ENCODE data around the gene BCKDHB.
"Not testable (repeated sequence)": the region's sequence is repeated elsewhere in the genome, so short reads cannot be mapped to it uniquely, and the experiment has no call there.

Gene BCKDHB

DNA sequence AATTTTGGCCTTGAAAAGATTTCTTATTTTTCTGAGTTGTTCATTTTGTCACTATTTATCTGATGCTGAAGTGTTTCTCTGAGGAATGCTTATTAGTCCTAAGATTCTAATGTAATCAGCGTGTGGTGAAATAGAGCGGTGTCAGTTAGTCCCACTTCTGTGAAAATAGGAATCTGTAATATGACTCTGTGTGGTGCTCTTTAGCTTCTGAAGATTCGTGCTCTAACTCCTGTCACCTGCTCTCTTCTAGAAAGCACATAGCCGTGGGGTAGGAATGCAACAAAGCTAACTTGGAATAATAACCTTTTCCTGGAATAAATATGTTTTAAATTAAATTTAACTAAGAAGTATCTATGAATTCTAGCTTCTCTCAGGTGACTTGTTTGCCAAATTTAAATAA lies 90.4 kb downstream of the BCKDHB start:
- no peak overlapping the region for H3K4me3 ChIP-seq (ENCODE audit: low read length)
- no peak for DNase-seq (ENCODE audit: low read depth, low spot score)

- H3K4me3 ChIP-seq (ENCODE audit: low read length) = no peak overlapping the region
- no peak for DNase-seq (ENCODE audit: low read depth, low spot score)
Observed at GRCh38 chr6:80197474-80197873, 91.0 kb downstream of the BCKDHB start.

DNA sequence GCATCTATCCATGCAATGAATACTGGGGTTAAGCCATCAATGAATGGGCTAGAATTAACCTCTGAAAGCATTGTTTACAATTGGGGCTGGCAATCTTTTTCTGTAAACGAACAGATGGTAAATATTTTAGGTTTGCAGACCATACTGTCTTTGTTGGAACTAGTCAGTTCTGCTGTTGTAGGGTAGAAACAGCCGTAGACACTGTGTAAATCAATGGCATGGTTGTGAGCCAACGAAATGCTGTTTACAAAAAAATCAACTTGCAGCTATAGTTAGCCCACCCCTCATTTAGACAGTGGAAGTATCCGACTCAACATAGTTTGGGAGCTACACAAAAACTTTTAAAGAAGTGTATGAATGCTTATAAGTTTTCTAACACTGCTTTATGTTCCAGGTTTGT lies 91.5 kb downstream of the BCKDHB start:
- no peak overlapping the region for H3K4me3 ChIP-seq (ENCODE audit: low read length)
- DNase-seq (ENCODE audit: low read depth, low spot score) = no peak

- DNase-seq (ENCODE audit: low read depth, low spot score) = no peak
Observed at GRCh38 chr6:80203283-80203682, 96.8 kb downstream of the BCKDHB start.

DNA sequence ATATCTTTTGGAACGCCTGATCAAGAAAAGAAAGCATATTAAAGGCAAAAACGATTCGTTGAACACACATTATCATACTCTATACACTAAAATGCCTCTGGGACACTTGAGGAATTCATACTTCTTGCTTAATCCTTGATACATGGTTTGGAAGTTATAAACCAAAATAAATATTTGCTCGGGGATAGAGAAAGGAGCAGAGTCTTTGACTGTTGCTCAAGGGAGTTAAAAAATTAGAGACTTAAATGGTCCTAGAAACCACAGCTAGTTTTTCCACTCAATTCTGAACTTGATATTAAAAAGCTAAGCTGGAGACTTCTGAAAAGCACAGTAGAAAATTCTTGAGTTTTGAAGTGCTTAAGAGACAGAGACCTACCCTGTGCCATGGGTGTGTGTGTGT lies 98.9 kb downstream of the BCKDHB start:
- no peak for DNase-seq (ENCODE audit: low read depth, low spot score)
- no peak overlapping the region for H3K4me3 ChIP-seq (ENCODE audit: low read length)

More at GRCh38 chr6:80203283-80203682, 96.8 kb downstream of the BCKDHB start:
- H3K4me3 ChIP-seq (ENCODE audit: low read length) = no peak overlapping the region

DNA sequence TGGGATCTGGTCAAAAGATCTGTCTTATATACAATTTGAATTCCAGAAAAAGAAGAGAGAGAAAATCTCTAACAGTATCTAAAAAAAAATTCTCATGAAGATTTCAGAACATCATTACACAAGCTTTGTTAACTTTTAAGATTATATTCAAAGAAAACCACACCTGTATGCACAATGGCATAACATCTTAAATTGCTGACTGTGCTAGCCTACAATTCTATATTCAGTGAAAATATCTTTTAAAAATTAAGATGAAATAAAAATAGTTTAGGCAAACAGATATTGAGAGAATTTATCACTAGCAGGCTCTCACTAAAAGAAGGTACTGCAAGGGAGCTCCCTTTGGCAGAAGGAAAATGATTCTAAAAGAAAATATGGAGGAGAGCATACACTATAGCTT lies 100.3 kb downstream of the BCKDHB start:
- H3K4me3 ChIP-seq (ENCODE audit: low read length) = no peak overlapping the region
- no peak for DNase-seq (ENCODE audit: low read depth, low spot score)

DNA sequence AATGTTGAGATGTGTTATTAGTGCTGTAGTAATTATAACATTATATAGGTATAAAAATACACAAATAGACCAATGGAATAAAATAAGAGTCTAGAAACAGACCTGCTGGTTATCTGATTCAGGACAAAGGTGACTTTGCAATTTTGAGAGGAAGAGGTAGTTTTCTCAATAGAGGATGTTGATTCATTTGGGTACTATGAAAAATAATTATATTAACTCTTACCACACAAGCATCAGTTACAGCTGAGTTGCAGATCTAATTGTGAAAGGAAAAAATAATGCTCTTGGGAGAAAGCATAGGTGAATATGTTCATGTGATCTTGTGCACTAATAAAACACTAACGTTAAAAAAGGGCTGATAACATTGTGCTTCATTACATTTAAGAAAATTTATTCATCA lies 103.0 kb downstream of the BCKDHB start:
- no peak for DNase-seq (ENCODE audit: low read depth, low spot score)
- no peak overlapping the region for H3K4me3 ChIP-seq (ENCODE audit: low read length)

- no peak for DNase-seq (ENCODE audit: low read depth, low spot score)
- no peak overlapping the region for H3K4me3 ChIP-seq (ENCODE audit: low read length)
Observed at GRCh38 chr6:80210618-80211017, 104.1 kb downstream of the BCKDHB start.

GRCh38 chr6:80211286-80211685 lies 104.8 kb downstream of the BCKDHB start:
- no peak overlapping the region for H3K4me3 ChIP-seq (ENCODE audit: low read length)
- no peak for DNase-seq (ENCODE audit: low read depth, low spot score)

- not testable (repeated sequence) for H3K4me3 ChIP-seq (ENCODE audit: low read length); DNase-seq (ENCODE audit: low read depth, low spot score)
Observed at GRCh38 chr6:80211890-80212289, 105.4 kb downstream of the BCKDHB start.

GRCh38 chr6:80214436-80215022 lies 108.1 kb downstream of the BCKDHB start:
- DNase-seq (ENCODE audit: low read depth, low spot score) = peak; percentile 49
- no peak overlapping the region for H3K4me3 ChIP-seq (ENCODE audit: low read length)

GRCh38 chr6:80215063-80215462 lies 108.6 kb downstream of the BCKDHB start:
- DNase-seq (ENCODE audit: low read depth, low spot score) = no peak

DNA sequence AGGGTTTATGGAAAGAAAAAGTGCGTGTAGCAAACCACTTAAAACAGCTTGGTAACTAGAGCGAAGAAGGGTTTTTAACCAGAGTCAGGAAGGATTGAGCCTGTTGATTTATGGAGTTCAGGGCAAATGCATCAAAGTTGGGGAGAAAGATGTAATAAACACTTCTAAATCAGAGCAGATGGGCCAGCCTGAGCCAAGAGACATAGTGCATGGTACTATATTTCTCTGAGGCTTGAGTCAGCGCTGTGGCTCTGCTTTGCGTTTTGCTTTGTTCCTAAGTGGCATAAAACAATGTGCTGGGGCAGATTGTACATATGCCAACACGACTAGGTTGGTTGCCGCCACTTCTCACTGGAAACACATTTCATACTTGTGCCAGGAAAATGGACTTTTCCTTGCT lies 111.3 kb downstream of the BCKDHB start:
- no peak overlapping the region for H3K4me3 ChIP-seq (ENCODE audit: low read length)
- DNase-seq (ENCODE audit: low read depth, low spot score) = no peak

More at GRCh38 chr6:80215063-80215462, 108.6 kb downstream of the BCKDHB start:
- H3K4me3 ChIP-seq (ENCODE audit: low read length) = no peak overlapping the region

DNA sequence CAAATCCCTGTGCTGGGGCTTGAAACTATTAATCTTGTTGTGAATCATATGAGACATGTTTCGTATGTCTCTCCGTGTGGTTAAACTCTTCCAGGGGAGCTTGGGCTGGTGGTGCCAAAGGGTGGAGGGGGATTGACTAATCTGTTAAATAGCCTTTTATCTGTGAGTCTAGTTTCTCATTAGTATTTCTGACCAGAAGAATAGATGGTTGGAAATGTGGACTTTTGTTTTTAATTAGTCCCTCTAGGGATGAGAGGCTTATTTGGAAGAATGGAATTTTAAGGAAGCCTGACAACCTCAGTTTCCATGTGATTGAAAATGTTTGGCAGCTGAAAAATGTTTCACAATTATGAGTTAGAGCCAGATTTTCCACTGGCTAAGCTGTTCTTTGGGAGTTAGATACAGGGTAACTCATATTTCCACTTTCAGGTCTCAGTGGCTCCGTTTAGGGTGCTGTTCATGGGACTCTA lies 117.3 kb downstream of the BCKDHB start:
- no peak for DNase-seq (ENCODE audit: low read depth, low spot score)
- no peak overlapping the region for H3K4me3 ChIP-seq (ENCODE audit: low read length)

GRCh38 chr6:80226151-80226550 lies 119.7 kb downstream of the BCKDHB start:
- no peak for DNase-seq (ENCODE audit: low read depth, low spot score)
- no peak overlapping the region for H3K4me3 ChIP-seq (ENCODE audit: low read length)

GRCh38 chr6:80226699-80227098 lies 120.2 kb downstream of the BCKDHB start:
- no peak for DNase-seq (ENCODE audit: low read depth, low spot score)

GRCh38 chr6:80227545-80228105 lies 121.2 kb downstream of the BCKDHB start:
- no peak for DNase-seq (ENCODE audit: low read depth, low spot score)
- no peak overlapping the region for H3K4me3 ChIP-seq (ENCODE audit: low read length)

More at GRCh38 chr6:80226699-80227098, 120.2 kb downstream of the BCKDHB start:
- no peak overlapping the region for H3K4me3 ChIP-seq (ENCODE audit: low read length)

- no peak for DNase-seq (ENCODE audit: low read depth, low spot score)
- no peak overlapping the region for H3K4me3 ChIP-seq (ENCODE audit: low read length)
Observed at GRCh38 chr6:80233262-80233661, 126.8 kb downstream of the BCKDHB start.

DNA sequence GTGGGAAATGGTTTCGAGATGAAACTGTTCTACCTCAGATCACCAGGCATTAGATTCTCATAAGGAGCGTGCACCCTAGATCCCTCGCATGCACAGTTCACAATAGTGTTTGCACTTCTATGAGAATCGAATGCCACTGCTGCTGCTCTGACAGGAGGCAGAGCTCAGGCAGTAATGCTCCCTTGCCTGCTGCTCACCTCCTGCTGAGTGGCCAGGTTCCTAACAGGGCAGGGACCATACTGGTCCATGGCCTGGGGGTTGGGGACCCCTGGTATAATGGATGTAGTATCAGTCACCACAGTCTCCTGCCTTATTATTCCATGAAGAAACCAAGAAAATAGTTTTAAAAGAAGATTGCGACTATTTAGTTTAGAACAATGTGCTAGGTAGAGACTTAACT lies 127.5 kb downstream of the BCKDHB start:
- no peak overlapping the region for H3K4me3 ChIP-seq (ENCODE audit: low read length)
- no peak for DNase-seq (ENCODE audit: low read depth, low spot score)

- H3K4me3 ChIP-seq (ENCODE audit: low read length) = no peak overlapping the region
- no peak for DNase-seq (ENCODE audit: low read depth, low spot score)
Observed at GRCh38 chr6:80234401-80234800, 127.9 kb downstream of the BCKDHB start.

GRCh38 chr6:80234908-80235307 lies 128.4 kb downstream of the BCKDHB start:
- DNase-seq (ENCODE audit: low read depth, low spot score) = no peak
- no peak overlapping the region for H3K4me3 ChIP-seq (ENCODE audit: low read length)

All from Jurkat, Clone E6-1 (cell line).